Upper lobe of right lung (tissue), 1 donor: ENCODE results near the gene DPM2. TPM values are rescaled to one million over a fixed set of nuclear protein-coding genes. Genes with fewer than 3 reads are reported as not detected.
A peak's percentile ranks its signal among the peaks of the same experiment; 100 is the strongest.

Experiments
- ATAC-seq: fragments of 200-7000 bp; cut with Tn5 transposase; one replicate; pipeline ENCODE4 v1.9.1; 2020; ENCODE audit warnings: mild to moderate bottlenecking, moderate library complexity
- DNase-seq: peaks from one replicate; pipeline ENCODE4 v3.0.0-alpha.2; 2020
- H3K27ac ChIP-seq: fragments of 200-600 bp; one replicate; pipeline ENCODE4 v1.8.0; 2022
- H3K27me3 ChIP-seq: fragments of 200-600 bp; one replicate; pipeline ENCODE4 v1.8.0; 2022; ENCODE audit warnings: mild to moderate bottlenecking
- H3K36me3 ChIP-seq: fragments of 200-600 bp; one replicate; pipeline ENCODE4 v1.8.0; 2022
- H3K4me1 ChIP-seq: fragments of 200-600 bp; one replicate; pipeline ENCODE4 v1.8.0; 2022
- H3K4me3 ChIP-seq: fragments of 200-600 bp; one replicate; pipeline ENCODE4 v1.8.0; 2022; ENCODE audit warnings: mild to moderate bottlenecking
- H3K9me3 ChIP-seq: fragments of 200-600 bp; one replicate; pipeline ENCODE4 v1.8.0; 2022
- intact Hi-C: fragments of 100-400 bp; cut with DNase I; formaldehyde crosslinking; loops from one replicate; pipeline ENCODE4 v1.11.0; 2022
- total RNA-seq: library from RNA; stranded (reverse); fragmentation: NEBNext Ultra II Directional; extraction: Animal tissue kit (Norgen Biotek cat#: 25700); gene quantifications from one replicate; pipeline ENCODE4 v1.2.1, GENCODE V29; 2021
- TF ChIP-seq, protein P1 (sequence below): fragments of 200-600 bp; IDR thresholded peaks from one replicate; pipeline ENCODE4 v1.8.0; 2022; ENCODE audit warnings: antibody characterized with exemption
- donor health status: DM: no; HTN: yes; CAD: no; lungs with severe emphysema.

The DPM2 gene
- total RNA-seq, 1 donor from 2014 or later, result 37.1 TPM

DNA sequence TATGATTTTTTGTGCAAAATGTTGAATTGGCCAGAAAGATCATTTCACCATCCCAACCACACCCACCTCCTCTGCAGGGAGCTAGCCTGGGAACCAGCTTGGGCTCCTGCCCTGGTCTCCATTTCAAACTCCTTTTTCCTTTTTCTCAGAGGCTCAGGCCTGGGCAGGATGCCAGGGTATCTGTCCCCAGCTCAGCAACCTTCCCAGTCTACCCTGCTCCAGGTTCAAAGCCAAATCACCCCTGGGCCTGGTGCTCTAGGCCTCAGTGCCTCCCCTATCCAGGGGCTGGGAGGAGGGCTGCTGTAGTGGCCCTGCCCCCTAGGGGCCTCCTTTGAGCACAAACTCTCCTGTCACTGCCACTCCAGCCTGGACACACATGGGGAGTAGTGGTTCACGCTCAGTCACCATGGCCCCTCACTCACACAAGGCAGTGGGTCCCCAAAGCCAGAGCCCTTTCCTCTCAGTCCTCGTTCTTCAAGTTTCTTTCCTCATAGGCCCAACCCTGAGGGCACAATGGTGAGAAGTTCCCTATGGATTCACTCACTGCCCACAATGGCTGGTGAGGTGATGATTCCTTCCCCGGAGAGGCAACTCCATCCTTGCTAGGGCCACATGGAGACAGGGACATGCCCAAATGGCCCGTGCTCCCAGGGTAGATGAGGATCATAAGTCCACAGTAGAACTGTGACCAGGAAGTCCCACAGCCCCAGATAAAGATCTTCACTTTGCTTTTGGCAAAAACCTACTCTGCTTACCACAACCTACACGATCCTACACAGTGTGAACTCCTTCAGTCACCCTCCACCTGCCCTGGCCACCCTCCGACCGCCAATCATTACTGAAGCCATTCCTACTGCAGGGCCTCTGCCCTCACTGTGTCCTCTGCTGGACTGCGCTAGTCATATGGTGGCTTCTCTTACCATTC, 19.2 kb downstream of the DPM2 start:
- H3K4me3 ChIP-seq, result no peak overlapping the region
- ATAC-seq (no peak), DNase-seq (no peak)
- no peaks in the 10 kb centered on the region for H3K36me3 ChIP-seq
- H3K4me1 ChIP-seq, result peaks cover 57% of the 10 kb centered on the region
- TF ChIP-seq, protein P1, sequence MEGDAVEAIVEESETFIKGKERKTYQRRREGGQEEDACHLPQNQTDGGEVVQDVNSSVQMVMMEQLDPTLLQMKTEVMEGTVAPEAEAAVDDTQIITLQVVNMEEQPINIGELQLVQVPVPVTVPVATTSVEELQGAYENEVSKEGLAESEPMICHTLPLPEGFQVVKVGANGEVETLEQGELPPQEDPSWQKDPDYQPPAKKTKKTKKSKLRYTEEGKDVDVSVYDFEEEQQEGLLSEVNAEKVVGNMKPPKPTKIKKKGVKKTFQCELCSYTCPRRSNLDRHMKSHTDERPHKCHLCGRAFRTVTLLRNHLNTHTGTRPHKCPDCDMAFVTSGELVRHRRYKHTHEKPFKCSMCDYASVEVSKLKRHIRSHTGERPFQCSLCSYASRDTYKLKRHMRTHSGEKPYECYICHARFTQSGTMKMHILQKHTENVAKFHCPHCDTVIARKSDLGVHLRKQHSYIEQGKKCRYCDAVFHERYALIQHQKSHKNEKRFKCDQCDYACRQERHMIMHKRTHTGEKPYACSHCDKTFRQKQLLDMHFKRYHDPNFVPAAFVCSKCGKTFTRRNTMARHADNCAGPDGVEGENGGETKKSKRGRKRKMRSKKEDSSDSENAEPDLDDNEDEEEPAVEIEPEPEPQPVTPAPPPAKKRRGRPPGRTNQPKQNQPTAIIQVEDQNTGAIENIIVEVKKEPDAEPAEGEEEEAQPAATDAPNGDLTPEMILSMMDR, result no peak
- H3K27me3 ChIP-seq, result no peaks in the 10 kb centered on the region
- peak overlapping the region; percentile 47 for H3K27ac ChIP-seq
- H3K9me3 ChIP-seq, result no peaks in the 10 kb centered on the region
- intact Hi-C loops, result no loop called here

- TF ChIP-seq, protein P1, result no peak
- H3K4me1 ChIP-seq, result peaks cover 57% of the 10 kb centered on the region
- intact Hi-C loops, result no loop called here
- peaks cover 7% of the 10 kb centered on the region for H3K36me3 ChIP-seq
- no peak for DNase-seq
- H3K9me3 ChIP-seq, result no peaks in the 10 kb centered on the region
- peak overlapping the region; percentile 47 for H3K27ac ChIP-seq
- peak overlapping the region; percentile 38 for H3K4me3 ChIP-seq
- no peak for ATAC-seq
- H3K27me3 ChIP-seq, result no peaks in the 10 kb centered on the region
Measured at GRCh38 chr9:127917603-127918002, 20.1 kb downstream of the DPM2 start.

- intact Hi-C loops, result no loop called here
- Histone ChIP-seq H3K27me3 (no peaks in the 10 kb centered on the region), H3K4me1 (peaks cover 56% of the 10 kb centered on the region), H3K4me3 (peak within 1 kb of the TSS; percentile 77), H3K27ac (peak within 1 kb of the TSS; percentile 47), H3K9me3 (no peaks in the 10 kb centered on the region), H3K36me3 (peaks cover 14% of the 10 kb centered on the region)
- TF ChIP-seq, protein P1, result no peak
- DNase-seq, result peak; percentile 98
- ATAC-seq, result peak; percentile 92
Measured at GRCh38 chr9:127916720-127917581, 20.7 kb downstream of the DPM2 start, which contains the start of gene ST6GALNAC4. Gene ST6GALNAC4, minus strand, starts transcription at chr9:127917041. Its CDS starts 622 bp downstream, at chr9:127916419.

GRCh38 chr9:127915801-127916719, 21.6 kb downstream of the DPM2 start:
- H3K27me3 ChIP-seq, result no peaks in the 10 kb centered on the region
- peak overlapping the region; percentile 42 for H3K27ac ChIP-seq
- no peak for DNase-seq
- TF ChIP-seq, protein P1, result no peak
- no peak for ATAC-seq
- H3K36me3 ChIP-seq, result peaks cover 22% of the 10 kb centered on the region
- H3K4me3 ChIP-seq, result peak overlapping the region; percentile 77
- intact Hi-C loops, result no loop called here
- H3K9me3 ChIP-seq, result no peaks in the 10 kb centered on the region
- H3K4me1 ChIP-seq, result peaks cover 48% of the 10 kb centered on the region

DNA sequence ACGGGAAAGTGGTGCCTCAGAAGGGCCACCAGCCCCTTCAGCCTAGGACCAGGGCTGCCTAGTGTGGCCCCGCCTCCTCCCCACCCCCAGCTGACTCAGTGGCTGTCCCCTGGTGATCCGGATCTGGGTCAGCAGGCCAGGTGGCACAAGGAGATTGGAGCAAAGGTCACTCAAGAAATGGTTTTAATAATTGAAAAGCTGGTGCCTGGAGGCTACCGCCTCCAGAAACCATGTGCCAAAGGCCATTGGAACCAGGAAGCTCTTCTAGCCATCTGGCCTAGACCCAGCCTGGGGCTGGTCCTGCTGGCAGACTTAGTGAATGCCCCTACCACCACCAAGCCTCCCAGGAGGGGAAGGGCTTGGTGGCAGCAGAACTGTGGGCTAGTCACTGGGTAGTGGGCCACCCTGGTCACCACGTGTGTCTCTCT, 22.3 kb downstream of the DPM2 start:
- Histone ChIP-seq H3K9me3 (no peaks in the 10 kb centered on the region), H3K27me3 (no peaks in the 10 kb centered on the region), H3K4me1 (peaks cover 54% of the 10 kb centered on the region), H3K36me3 (peaks cover 27% of the 10 kb centered on the region), H3K4me3 (peak overlapping the region; percentile 77), H3K27ac (no peak overlapping the region)
- intact Hi-C loops, result no loop called here
- ATAC-seq (no peak), DNase-seq (no peak)
- TF ChIP-seq, protein P1, result no peak
